A172 (cell line): ENCODE data around the gene MED12L. TPM values are rescaled to one million over a fixed set of nuclear protein-coding genes. Genes with fewer than 3 reads are reported as not detected.
"Not testable (repeated sequence)": the region's sequence is repeated elsewhere in the genome, so short reads cannot be mapped to it uniquely, and the experiment has no call there.

ENCODE experiments used
- DNase-seq: peaks from one replicate; pipeline ENCODE4 v3.0.0-alpha.2; 2015; ENCODE audit warnings: low spot score
- total RNA-seq: library from RNA; depleted of rRNA; stranded (reverse); fragments of >200 nt; shearing (Covaris generic); gene quantifications from 2 replicates; pipeline ENCODE4 v1.2.3, GENCODE V29; 2014

The MED12L gene
- total RNA-seq, 1 experiment from 2014 or later: 0.12 TPM

- peak; percentile 38 for DNase-seq
Observed at GRCh38 chr3:151236736-151237135, 151.3 kb downstream of the MED12L start.

GRCh38 chr3:151242006-151242405 lies 156.5 kb downstream of the MED12L start:
- not testable (repeated sequence) for DNase-seq

- DNase-seq: no peak
Observed at GRCh38 chr3:151248772-151249337, 163.4 kb downstream of the MED12L start.

- no peak for DNase-seq
Observed at GRCh38 chr3:151256749-151257148, 171.3 kb downstream of the MED12L start.

GRCh38 chr3:151259664-151260063 lies 174.2 kb downstream of the MED12L start:
- no peak for DNase-seq

GRCh38 chr3:151262871-151263525 lies 177.5 kb downstream of the MED12L start:
- no peak for DNase-seq

GRCh38 chr3:151264605-151265004 lies 179.1 kb downstream of the MED12L start:
- DNase-seq: no peak

GRCh38 chr3:151265166-151265565 lies 179.7 kb downstream of the MED12L start:
- no peak for DNase-seq

GRCh38 chr3:151265866-151266265 lies 180.4 kb downstream of the MED12L start:
- no peak for DNase-seq

GRCh38 chr3:151267066-151267465 lies 181.6 kb downstream of the MED12L start:
- DNase-seq: no peak

- no peak for DNase-seq
Observed at GRCh38 chr3:151268267-151269235, 183.1 kb downstream of the MED12L start.

GRCh38 chr3:151269631-151270030 lies 184.2 kb downstream of the MED12L start:
- no peak for DNase-seq

GRCh38 chr3:151275091-151275490 lies 189.6 kb downstream of the MED12L start:
- no peak for DNase-seq

GRCh38 chr3:151276038-151276686 lies 190.7 kb downstream of the MED12L start:
- DNase-seq: no peak

- DNase-seq: no peak
Observed at GRCh38 chr3:151276687-151277042, 191.2 kb downstream of the MED12L start.

GRCh38 chr3:151278230-151278629 lies 192.8 kb downstream of the MED12L start, which contains the start of gene P2RY14:
Gene P2RY14 (minus strand): TSS chr3:151278542. CDS start chr3:151214316, 64,226 bp downstream.
- DNase-seq: no peak

- no peak for DNase-seq
Observed at GRCh38 chr3:151281671-151282324, 196.3 kb downstream of the MED12L start.

- DNase-seq: peak; percentile 73
Observed at GRCh38 chr3:151282921-151283320, 197.5 kb downstream of the MED12L start.

- no peak for DNase-seq
Observed at GRCh38 chr3:151283387-151283786, 197.9 kb downstream of the MED12L start.

GRCh38 chr3:151283907-151284461 lies 198.5 kb downstream of the MED12L start:
- DNase-seq: peak; percentile 60

- no peak for DNase-seq
Observed at GRCh38 chr3:151285940-151286339, 200.5 kb downstream of the MED12L start.
